Ovary (tissue), 3 donors: ENCODE measurements around the gene DNAJC18.

Experiments
- EP300 ChIP-seq: sonication (generic); formaldehyde crosslinking; IDR thresholded peaks from one replicate; pipeline ENCODE4 v1.6.1; 2017; ENCODE audit warnings: antibody characterized with exemption
- POLR2A ChIP-seq: fragments of 450-650 bp; IDR thresholded peaks from one replicate; pipeline ENCODE4 v1.6.1; 2017; ENCODE audit warnings: antibody characterized with exemption, mild to moderate bottlenecking, moderate library complexity
- TF ChIP-seq, protein P1 (sequence below), 3 donors: fragments of 450-650 bp in 2 of 3; fragments of 200-600 bp in 1 of 3; IDR thresholded peaks; one replicate each; pipeline versions ENCODE4 v1.5.1 to v1.8.0; 2016 to 2022; ENCODE audit warnings: antibody characterized with exemption in 3 of 3, mild to moderate bottlenecking in 1 of 3
- donor health status: DM: no; HTN: no; CAD: no.

DNA sequence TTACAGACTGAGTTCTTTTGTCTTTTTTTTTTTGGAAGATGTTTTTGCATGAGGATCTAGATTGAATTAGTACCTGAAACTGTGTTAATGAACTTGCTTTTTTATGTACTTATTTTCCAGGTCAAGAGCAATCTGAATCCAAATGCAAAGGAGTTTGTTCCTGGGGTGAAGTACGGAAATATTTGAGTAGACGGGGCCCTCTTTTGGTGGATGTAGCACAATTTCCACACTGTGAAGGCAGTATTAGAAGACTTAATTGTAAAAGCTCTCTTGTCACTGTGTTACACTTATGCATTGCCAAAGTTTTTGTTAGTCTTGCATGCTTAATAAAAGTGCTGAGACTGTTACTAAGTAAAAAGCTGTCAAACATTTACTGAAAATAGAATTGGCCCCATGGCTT lies 70.7 kb downstream of the DNAJC18 start:
- TF ChIP-seq, protein P1, sequence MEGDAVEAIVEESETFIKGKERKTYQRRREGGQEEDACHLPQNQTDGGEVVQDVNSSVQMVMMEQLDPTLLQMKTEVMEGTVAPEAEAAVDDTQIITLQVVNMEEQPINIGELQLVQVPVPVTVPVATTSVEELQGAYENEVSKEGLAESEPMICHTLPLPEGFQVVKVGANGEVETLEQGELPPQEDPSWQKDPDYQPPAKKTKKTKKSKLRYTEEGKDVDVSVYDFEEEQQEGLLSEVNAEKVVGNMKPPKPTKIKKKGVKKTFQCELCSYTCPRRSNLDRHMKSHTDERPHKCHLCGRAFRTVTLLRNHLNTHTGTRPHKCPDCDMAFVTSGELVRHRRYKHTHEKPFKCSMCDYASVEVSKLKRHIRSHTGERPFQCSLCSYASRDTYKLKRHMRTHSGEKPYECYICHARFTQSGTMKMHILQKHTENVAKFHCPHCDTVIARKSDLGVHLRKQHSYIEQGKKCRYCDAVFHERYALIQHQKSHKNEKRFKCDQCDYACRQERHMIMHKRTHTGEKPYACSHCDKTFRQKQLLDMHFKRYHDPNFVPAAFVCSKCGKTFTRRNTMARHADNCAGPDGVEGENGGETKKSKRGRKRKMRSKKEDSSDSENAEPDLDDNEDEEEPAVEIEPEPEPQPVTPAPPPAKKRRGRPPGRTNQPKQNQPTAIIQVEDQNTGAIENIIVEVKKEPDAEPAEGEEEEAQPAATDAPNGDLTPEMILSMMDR (IDR thresholded peaks at IDR 0.05) = no peak
- TF ChIP-seq EP300 (no peak), POLR2A (no peak)
